GM18870 (cell line): ENCODE results near the gene AFAP1.

Source experiments
- ATAC-seq: cut with Tn5 transposase; IDR thresholded peaks from one replicate; pipeline ENCODE4 v1.9.1; 2021; ENCODE audit warnings: moderate library complexity; ENCODE audit not compliant: unreplicated experiment

Gene AFAP1

GRCh38 chr4:7792616-7793015 lies 147.0 kb downstream of the AFAP1 start:
- ATAC-seq: no peak

- no peak for ATAC-seq
Observed at GRCh38 chr4:7790999-7791398, 148.7 kb downstream of the AFAP1 start.

GRCh38 chr4:7790023-7790422 lies 149.6 kb downstream of the AFAP1 start:
- ATAC-seq: no peak

GRCh38 chr4:7788694-7789425 lies 150.8 kb downstream of the AFAP1 start:
- ATAC-seq: no peak

- ATAC-seq: no peak
Observed at GRCh38 chr4:7788193-7788592, 151.5 kb downstream of the AFAP1 start.

- ATAC-seq: no peak
Observed at GRCh38 chr4:7787681-7788141, 151.9 kb downstream of the AFAP1 start.

GRCh38 chr4:7787067-7787466 lies 152.6 kb downstream of the AFAP1 start:
- no peak for ATAC-seq

GRCh38 chr4:7786517-7786916 lies 153.1 kb downstream of the AFAP1 start:
- no peak for ATAC-seq

- no peak for ATAC-seq
Observed at GRCh38 chr4:7786040-7786439, 153.6 kb downstream of the AFAP1 start.

- ATAC-seq: no peak
Observed at GRCh38 chr4:7785017-7785416, 154.6 kb downstream of the AFAP1 start.

- ATAC-seq: no peak
Observed at GRCh38 chr4:7784131-7784870, 155.4 kb downstream of the AFAP1 start.

GRCh38 chr4:7783541-7783940 lies 156.1 kb downstream of the AFAP1 start:
- ATAC-seq: no peak

- ATAC-seq: no peak
Observed at GRCh38 chr4:7782783-7783182, 156.9 kb downstream of the AFAP1 start.

GRCh38 chr4:7781993-7782392 lies 157.7 kb downstream of the AFAP1 start:
- ATAC-seq: no peak

- ATAC-seq: no peak
Observed at GRCh38 chr4:7781366-7781765, 158.3 kb downstream of the AFAP1 start.

- ATAC-seq: no peak
Observed at GRCh38 chr4:7780751-7781348, 158.8 kb downstream of the AFAP1 start.

- no peak for ATAC-seq
Observed at GRCh38 chr4:7779432-7779768, 160.3 kb downstream of the AFAP1 start.

GRCh38 chr4:7778510-7779431 lies 160.9 kb downstream of the AFAP1 start:
- ATAC-seq: no peak

- no peak for ATAC-seq
Observed at GRCh38 chr4:7777871-7778509, 161.7 kb downstream of the AFAP1 start.

GRCh38 chr4:7777017-7777710 lies 162.5 kb downstream of the AFAP1 start:
- no peak for ATAC-seq
